GM19043 (cell line): ENCODE measurements around the gene EMC10.

ENCODE experiments used
- ATAC-seq: cut with Tn5 transposase; IDR thresholded peaks from one replicate; pipeline ENCODE4 v1.9.1; 2021; ENCODE audit warnings: low read depth; ENCODE audit not compliant: unreplicated experiment

Gene EMC10

DNA sequence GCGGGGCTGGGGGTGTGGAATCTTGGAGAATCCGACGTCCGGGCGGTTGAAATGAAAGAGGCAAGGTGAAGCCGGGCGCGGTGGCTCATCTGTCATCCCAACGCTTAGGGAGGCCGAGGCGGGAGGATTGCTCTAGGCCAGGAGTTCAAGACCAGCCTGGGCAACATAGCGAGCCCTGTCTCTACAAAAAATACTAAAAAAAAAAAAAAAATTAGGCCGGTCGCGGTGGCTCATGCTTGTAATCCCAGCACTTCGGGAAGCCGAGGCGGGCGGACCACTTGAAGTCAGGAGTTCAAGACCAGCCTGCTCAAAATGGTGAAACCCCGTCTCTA, 566 bp downstream of the EMC10 start:
- no peak for ATAC-seq

DNA sequence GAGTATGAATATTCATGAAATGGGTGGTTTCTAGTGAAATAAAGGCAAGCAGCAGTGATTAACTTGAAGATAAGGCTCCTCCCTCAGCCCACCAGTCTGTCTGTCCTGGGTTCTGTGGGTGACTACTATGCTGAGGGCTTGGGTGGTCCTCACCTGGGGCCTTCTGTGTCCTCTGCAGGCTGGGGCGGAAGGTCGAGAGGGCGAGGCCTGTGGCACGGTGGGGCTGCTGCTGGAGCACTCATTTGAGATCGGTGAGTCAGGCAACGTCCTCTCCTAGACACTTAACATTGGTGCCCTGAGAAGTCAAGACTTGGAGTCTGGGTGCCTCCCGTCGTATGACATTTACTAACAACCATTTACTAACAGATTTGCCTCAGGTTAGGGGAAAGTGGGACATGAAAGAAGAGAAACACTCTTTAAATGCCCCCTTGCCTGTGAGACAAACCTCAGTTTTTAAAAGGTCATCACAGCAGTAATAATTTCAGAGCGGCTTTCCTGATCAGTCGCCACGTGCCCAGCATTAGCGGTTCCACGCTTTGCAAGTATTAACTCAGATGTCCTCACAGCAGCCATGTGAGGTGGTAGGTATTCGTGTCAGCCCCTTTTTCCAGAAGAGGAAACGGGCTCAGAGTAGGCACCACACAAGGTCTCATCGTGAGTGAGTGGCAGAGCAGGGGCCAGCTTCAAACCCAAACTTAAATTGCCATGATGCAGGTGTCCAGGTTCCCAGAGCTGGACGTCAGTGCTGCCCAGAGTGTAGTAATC, 1.6 kb downstream of the EMC10 start:
- no peak for ATAC-seq

DNA sequence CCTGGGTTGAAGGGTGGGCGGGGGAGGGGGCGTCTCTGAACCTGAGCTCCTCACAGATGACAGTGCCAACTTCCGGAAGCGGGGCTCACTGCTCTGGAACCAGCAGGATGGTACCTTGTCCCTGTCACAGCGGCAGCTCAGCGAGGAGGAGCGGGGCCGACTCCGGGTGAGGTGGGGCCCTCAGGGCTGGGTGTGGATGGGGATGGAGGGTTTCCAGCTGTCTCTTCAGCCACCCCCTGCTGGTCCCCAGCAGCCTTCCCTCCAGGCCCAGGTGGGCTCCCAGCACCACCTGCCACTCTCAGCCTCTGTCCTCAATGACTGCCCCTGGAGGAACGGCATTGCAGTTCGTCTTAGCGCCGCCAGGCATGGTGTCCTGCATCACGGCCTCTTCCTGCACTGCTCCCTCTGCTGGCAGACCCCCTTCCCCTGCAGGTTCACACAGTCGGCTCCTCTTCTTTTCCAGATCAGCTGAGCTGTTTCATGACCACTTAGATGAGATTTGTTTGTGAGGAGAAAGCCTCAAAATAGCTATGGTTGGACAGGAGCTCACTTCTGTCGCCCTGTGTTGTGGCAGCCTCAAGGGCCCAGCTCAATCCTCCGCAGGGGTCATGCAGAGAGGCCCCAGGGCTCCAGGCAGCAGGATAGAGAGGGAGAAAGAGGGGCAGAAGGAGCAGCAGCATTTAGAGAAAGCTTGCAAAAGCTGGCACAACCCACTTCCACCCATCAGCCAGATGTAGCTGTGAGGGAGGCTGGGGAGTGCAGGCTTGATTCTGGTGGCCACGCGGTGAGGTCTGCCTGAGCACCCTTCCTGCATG, 2.8 kb downstream of the EMC10 start:
- no peak for ATAC-seq

DNA sequence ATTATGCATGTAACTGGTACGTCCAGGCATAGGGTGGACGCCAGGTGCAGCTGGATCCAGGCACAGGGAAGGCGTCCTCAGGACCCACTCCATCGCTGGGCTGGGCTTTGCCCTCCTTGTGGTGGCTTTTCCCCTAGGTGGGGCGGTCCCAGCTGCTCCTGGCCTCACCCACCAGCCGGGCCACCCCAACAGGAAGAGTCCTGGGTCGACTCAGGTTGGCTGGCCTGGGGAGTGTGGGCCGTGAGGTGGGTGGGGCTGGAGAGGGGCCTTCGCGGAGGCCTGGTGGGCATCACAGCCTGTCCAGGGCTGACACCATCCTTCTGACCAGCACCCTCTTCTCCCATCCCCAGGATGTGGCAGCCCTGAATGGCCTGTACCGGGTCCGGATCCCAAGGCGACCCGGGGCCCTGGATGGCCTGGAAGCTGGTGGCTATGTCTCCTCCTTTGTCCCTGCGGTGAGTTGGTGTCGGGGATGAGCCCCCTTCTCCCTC, 3.5 kb downstream of the EMC10 start:
- no peak for ATAC-seq

DNA sequence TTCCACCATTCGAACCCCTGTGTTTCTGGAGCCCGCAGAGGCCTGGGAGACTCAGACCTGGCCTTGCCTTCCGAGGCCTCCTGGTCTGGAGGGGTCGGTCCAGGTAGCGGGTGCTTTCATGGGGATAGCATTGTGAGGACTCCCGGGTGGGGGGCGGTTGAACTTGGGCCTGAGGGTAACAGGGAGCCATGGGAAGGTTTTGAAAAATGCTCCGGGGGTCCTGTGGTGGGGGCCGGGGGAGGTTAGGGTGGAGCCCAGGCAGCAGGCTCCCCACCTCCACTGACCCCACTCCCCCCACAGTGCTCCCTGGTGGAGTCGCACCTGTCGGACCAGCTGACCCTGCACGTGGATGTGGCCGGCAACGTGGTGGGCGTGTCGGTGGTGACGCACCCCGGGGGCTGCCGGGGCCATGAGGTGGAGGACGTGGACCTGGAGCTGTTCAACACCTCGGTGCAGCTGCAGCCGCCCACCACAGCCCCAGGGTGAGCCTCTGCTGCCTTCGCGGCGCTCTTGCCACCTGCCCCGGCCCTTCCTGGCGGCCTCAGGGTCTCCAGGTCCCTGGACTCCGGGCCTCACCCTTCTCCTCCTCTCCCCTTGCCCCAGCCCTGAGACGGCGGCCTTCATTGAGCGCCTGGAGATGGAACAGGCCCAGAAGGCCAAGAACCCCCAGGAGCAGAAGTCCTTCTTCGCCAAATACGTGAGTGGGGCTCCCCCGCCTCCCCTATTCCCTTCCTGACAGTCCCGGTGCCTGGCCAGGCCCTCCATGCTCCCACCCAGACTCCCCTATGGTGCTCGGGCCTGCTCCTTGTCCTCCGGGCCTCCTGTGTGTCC, 4.2 kb downstream of the EMC10 start:
- ATAC-seq: no peak

DNA sequence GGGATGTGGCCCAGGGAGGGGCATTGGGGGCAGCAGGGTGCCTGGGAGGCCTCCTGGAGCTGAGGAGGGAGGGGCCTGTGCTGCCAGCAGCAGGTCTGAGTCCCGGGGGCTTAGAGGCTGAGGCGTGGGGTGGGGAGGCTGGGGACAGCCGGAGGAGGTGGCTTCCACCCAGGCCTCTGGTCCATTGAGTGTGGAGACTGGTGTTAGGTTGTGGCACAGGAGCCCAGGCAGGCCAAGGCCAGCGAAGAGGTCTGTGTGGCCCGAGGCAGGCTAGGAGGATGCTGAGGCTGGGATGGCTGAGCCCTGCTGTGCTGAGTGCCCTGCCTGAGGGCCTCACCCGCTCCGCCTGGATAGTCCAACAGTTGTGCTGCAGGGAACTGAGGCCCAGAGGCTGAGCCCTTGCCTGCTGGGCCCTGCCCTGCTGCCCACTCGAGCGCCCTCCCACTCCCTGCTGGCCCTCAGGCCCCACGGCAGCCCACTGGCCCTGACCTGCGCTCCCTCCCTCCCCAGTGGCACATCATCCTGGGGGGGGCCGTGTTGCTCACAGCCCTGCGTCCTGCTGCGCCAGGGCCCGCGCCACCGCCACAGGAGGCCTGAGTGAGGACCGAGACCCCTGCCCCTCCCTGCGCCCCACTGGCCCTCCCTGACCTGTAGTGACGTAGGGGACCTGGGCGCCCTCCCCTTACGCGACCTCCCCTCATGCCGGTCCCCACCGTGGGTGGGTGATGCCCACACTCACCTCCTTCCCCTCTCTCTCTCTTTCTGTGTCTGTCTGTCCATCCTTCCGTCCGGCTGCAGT, 5.2 kb downstream of the EMC10 start:
- no peak for ATAC-seq

DNA sequence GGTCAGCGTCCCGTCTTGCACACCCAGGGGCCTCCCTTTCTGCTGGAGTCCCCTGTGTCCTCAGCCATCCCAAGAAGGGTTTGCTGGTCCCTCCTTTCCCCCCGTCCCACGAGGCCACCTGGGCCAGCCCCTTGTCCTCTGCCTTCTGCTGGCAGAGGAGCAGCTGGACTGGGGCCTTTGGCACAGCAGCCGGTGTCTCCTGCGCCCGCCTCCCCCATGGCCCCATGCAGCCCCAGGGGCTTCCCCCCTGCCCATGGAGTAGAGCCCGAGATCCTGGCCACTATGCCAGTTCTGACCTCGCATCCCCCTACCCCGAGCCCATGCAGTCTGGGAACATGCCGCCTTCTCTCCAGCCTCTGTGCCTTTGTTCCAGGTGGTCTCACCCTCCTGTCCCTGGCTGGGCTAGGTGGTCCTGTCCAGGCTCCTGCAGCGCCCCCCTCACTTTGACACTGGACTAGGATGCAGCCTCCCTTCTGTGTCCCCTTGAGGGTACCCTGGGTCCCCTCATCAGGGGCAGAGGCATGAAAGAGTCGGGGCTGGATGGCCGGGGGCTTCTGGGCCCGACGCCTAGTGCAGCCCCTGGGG, 6.1 kb downstream of the EMC10 start:
- no peak for ATAC-seq

DNA sequence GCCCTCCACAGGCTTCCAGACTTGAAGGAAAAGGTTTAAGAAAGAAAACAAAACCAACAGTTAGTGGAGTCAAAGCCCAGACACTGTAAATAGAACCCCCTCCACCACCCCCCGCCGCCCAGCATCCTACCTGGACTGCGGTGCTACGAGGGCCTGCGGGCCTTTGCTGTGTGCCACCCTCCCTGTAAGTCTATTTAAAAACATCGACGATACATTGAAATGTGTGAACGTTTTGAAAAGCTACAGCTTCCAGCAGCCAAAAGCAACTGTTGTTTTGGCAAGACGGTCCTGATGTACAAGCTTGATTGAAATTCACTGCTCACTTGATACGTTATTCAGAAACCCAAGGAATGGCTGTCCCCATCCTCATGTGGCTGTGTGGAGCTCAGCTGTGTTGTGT, 6.6 kb downstream of the EMC10 start:
- ATAC-seq: no peak

DNA sequence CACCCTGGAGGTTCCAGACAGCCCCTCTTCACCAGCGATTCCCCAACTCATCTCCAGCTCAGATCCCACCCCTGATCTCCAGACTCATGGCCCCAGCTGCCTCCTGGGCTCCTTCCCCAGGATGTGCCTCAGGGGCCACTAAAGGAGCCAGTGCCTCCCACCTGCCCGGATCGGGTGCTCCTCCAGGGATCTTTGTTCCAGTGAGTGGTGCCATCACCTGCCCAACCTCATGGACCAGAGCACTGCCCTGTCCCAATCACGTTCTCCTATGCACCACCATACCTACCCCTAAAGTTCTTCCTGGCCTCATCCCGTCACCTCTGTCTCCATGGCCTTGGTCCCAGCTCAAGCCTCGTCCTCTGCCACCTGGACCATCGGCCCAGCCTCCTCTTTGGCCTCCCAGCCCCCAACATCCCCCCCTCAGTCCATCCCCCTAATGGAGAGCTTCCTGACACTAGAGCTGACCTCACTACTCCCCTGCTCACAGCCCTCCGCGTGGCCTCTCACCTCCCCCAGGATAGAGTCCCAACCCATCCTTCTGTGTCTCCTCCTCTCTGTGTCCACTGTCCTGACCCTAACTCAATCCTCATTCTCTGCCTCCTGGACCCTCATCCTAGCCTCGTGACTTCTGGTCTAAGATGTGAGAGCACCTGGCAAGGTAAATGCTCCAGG, 9.1 kb downstream of the EMC10 start:
- no peak for ATAC-seq

DNA sequence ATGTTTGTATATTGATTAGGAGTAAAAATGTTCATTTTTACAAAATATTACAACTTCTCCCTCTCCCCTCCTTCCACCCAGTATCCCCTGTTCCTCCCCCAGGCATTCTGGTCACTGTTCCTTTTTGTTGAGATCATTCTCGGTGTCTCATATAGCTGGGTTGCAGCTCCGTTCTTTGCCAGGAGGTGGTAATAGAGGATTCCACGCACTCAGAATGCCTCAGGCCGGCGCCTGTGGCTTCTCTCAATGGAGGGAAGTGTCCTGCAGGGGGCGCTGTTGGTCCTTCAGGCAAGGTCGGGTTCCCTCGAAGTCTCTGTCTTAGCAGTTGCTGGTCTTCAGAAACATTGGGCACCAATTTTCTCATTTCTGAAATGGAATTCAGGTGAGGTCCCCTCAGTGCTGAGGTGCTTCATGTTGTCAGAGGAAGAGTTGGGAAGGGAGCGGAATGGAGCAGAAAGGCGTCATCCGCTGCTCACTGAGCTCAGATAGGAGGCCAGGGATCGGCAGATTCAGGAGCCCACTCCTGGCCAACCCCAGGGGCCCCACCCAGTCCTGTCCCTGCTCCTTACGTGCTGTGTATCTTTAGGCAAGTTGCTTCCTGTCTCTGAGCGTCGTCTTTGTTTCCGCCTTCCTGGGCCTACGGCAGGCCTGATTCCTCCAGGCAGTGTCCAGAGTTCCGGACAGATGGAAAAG, 10.7 kb downstream of the EMC10 start:
- ATAC-seq: no peak

DNA sequence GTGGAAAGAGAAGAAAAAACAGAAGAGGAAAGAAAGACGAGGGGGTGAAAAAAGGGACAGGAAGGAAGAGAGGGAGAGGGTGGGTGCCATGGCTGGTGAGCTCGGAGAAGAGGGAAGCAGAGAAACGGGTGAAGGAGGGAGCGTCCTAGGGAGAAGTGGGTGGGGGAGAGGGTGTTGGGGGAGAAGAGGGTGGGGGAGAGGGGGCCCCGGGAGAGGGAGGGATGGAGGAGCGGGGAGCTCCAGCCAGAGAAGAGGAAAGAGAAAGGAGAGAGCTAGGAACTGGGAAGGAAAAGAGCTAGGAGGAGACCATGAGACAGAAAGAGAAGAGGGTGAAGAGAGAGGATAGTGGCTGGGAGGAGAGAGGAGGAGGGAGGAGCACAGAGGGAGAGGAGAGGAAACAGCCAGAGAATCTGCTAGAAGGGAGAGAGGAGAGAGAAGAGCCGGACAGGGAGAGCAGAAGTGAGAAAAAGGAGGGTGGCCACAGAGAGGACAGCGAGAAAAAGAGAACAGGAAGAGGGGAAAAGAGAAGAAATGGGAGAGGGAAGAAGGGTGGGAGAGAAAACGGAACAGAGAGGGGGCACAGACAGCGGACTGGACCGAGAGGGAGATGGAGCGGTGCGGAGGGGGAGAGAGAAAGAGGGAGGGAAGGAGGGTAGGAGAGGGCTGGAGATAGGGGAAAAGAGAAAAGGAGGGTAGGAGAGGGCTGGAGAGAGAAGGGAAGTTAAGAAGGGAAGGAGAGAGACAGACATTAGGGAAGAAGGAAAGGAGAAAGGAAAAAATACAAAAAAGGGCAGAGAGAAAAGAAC, 12.3 kb downstream of the EMC10 start:
- ATAC-seq: no peak

DNA sequence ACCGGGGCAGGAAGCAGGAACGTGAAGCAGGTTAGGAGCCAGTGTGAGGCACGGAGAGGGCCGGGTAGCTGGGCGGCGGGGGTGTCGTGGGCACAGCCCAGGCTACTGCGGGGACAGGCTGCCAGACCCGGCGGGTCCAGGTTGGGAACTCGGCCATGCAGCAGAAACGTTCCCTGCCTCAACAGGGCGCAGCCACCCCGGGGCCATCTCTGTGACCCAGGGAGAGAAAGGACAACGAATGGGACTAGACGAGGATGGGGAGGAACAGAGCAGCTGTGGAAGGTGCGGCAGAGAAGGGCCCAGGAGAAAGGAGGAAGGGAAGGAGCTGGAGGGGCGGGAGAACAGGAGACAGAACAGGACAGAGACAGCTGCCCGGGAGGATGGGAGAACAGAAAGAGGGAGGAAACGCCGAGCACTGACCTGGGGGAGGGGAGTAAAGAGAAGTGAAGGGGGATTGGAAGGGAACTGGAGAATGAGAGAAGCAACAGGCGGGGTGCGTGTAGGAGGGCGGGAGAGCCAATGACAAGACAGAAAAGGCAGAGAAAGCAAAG, 13.2 kb downstream of the EMC10 start:
- ATAC-seq: no peak

DNA sequence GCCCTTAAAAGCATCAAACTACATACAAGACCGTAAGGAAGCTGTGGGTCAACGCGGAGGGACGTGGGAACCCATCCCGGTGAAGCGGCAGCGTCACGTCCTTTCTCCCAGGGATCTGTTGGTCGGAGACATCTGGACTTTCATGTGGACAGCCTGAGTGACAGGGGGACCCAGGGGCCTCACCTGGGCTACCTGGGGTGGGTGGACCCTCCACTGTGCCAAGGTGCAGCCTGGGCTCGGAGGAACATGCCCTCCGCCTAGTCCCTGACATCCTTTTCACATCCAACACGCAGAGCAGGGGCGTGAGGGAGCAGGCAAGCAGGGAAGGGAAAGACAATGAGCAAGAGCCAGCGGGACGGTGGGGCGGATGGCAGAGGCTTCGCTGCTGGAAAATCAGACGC, 14.1 kb downstream of the EMC10 start:
- ATAC-seq: no peak

DNA sequence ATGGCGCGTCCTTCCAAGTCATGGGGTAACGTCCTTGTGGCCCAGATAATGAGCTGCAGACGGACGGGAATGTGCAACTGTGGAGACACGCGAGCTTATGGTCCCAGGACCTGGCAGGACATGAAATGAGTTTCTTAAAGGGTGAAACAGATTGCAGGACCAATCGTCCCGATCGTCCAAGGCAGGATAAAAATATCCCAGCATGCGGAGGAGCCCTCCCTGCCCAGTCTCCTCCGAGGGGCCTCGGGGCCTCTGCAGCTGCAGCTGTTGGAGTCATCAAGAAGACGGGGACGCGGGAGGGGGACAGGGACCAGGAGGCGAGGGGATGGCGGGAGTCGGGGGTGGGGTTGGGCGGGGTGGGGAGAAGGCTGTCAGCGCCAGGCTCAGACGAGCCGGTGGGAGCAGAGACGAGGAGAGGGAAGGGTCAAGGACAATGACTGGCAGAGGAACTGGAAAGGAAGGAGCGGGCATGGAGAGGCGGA, 14.7 kb downstream of the EMC10 start:
- no peak for ATAC-seq

DNA sequence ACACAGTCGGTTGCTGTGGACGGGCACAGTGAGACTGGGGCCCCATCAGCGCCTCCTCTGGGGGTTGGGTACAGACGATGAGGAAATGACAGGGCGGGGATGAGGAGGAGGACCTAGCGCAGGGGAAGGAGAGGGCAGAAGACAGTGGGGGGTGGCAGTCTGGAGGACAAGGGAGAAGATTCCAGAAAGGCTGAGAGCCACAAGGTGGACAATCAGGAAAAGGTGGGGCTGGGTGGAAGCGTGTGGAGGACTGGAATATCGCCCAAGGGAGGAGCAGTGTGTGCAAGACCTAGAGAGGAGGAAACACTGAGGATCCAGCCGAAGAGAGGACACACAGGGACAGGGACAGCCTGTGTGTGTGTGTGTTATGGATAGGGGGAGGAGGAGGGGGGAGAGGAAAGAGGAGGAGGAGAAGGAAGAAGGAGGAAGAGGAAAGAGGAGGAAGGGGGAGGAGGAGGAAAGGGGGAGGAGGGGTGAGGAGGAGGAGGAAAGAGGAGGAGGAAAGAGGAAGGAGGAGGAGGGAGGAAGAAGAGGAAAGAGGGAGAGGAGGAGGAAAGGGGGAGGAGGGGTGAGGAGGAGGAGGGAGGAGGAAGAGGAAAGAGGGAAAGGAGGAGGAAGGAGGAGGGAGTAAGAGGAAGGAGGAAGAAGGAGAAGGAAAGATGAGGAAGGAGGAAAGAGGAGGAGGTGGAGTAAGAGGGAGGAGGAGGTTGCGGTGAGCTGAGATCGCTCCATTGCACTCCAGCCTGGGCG, 16.2 kb downstream of the EMC10 start:
- ATAC-seq: no peak

DNA sequence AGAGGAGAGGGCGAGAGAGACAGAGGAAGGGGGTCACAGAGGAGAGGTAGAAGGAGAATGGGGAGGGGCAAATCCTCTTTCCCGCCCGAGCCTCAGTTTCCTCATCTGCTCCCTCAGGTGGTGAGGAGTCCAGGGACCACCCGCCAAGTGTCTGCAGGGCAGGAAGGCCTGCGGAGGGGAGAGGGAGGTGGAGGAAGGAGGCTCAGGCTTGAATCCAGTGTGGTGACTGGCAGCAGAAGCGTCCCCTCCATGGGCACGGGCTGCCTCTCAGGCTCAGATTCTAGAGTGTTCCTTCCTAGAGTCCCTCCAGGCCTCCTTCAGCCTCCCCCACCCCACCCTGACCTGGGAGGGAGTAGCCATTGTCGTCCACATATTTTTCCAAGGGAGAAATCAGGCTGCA, 16.9 kb downstream of the EMC10 start:
- no peak for ATAC-seq
